ENCODE results near the gene EPS8. TPM values are rescaled to one million over a fixed set of nuclear protein-coding genes. Genes with fewer than 3 reads are reported as not detected.
"Not testable (repeated sequence)": the region's sequence is repeated elsewhere in the genome, so short reads cannot be mapped to it uniquely, and the experiment has no call there.

EPS8 gene
- total RNA-seq, 4 donors from 2014 or later: 26.1 to 43.2 (median 32.3) TPM

DNA sequence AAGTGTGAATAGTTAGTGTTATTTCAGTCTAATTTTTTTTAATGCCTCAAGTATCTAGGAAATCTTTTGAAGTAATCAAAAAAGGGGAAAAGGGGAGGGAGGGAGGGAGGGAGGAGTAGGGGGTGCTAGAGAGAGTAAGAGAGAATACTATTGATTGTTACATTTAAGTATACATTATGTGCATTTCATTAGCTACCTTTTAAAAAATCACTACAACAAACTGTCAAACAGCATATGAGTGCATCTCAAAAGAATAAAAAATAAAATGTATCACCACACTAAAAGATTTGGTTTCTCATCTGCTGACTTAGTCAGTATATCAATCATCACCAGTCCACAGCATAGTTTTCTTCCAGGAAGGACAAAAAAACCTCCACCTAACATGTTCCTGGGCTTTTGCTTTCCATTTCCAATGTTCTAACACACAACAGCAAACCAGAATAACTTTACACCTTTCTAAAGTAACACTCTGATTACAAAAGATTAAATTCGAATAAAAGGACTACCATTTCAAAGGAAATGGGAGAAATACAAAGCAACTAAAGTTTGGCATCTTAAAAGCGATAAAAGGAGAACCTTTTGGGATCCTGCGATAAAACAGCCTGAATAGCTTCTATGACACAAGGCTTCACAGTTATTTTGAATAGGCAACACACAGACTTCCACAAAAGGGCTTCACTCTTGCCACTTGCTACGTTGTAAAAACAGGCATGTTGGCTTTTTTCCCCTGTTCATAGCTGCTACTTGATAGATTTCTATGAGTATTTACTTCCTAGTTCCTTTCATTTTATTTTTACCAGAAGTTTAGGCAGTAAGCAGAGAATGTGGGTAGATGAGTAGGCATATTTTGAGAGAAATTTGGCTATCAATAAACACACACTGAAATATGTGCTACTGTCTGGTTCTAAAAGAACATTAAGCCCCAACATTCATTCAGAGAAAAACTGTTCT, 160.9 kb downstream of the EPS8 start:
- 54 to 59% methylated on average over 4 of the region's 4 CpGs for WGBS, 2 donors
- no peak overlapping the region for H3K4me3 ChIP-seq (ENCODE audit: low read depth, poor library complexity, severe bottlenecking)
- intact Hi-C loops (cut with DNase I; ENCODE audit: low total_unique reads): no loop called here
- DNase-seq (ENCODE audit: low spot score in 2 of 2): no peak
- no peak for TF ChIP-seq POLR2A (IDR thresholded peaks at IDR 0.05)
- TF ChIP-seq, protein P1, sequence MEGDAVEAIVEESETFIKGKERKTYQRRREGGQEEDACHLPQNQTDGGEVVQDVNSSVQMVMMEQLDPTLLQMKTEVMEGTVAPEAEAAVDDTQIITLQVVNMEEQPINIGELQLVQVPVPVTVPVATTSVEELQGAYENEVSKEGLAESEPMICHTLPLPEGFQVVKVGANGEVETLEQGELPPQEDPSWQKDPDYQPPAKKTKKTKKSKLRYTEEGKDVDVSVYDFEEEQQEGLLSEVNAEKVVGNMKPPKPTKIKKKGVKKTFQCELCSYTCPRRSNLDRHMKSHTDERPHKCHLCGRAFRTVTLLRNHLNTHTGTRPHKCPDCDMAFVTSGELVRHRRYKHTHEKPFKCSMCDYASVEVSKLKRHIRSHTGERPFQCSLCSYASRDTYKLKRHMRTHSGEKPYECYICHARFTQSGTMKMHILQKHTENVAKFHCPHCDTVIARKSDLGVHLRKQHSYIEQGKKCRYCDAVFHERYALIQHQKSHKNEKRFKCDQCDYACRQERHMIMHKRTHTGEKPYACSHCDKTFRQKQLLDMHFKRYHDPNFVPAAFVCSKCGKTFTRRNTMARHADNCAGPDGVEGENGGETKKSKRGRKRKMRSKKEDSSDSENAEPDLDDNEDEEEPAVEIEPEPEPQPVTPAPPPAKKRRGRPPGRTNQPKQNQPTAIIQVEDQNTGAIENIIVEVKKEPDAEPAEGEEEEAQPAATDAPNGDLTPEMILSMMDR (IDR thresholded peaks at IDR 0.05): no peak

DNA sequence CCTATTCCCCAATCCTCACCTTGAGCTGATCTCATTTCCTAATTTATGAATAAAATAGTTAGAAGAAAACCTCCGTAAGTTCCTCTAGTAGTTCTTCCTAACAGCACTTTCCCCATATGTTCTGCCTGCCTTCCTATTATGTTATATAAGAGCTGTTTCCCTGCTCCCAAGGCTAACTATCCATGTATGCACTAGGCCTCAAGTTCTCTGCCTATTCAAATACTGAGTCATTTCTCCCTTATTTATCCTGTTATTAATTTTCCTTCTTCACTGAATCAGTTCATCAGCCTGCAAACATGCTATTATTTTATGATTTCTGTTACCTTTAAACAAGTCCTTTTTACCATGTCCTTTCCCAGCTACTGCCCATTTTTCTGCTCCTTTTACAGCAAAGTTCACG, 164.1 kb downstream of the EPS8 start:
- TF ChIP-seq POLR2A (IDR thresholded peaks at IDR 0.05): no peak
- TF ChIP-seq, protein P1 (IDR thresholded peaks at IDR 0.05): no peak
- intact Hi-C loops (cut with DNase I; ENCODE audit: low total_unique reads): no loop called here
- WGBS, 2 donors: 95 to 96% methylated on average over 2 of the region's 2 CpGs
- DNase-seq (ENCODE audit: low spot score in 2 of 2): no peak
- no peak overlapping the region for H3K4me3 ChIP-seq (ENCODE audit: low read depth, poor library complexity, severe bottlenecking)

DNA sequence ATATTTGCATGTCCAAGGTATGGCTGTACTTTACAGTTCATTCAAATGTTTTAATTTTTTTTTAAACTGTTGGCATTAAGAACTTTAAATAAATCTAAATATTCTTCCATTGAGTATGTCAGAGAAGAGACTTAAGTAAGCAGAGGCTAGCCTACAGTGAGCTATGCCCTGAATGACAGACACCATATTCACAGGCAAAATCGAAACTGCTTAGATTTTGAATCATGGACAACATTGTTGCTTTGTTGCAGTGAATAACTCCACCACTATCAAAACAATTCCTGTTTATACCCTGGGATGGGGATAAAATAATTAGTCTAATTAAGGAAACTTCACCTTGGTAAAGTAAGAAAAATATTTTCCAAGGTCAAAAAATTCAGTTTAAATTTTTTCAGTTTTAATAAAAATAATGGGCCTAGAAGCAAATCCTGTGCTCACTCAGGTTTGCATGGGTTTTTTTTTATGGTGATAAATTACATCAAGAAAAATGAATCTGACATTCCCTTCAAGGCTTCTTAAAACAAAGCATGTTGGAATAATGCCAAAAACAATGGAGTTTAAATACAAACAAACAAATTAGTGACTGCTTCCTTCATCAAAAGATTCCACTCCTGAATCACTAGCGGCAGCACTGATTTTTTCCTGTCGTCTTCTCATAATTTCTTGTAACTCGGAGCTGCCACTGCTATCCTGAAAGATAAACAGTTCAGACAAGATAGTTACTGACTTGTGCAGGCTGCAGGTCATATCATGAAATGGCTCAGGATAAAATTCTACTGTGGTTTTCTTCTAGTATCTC, 168.2 kb downstream of the EPS8 start:
- DNase-seq (ENCODE audit: low spot score in 2 of 2): no peak
- TF ChIP-seq, protein P1 (IDR thresholded peaks at IDR 0.05): no peak
- no peak for TF ChIP-seq POLR2A (IDR thresholded peaks at IDR 0.05)
- 70 to 74% methylated on average over 4 of the region's 4 CpGs for WGBS, 2 donors
- intact Hi-C loops (cut with DNase I; ENCODE audit: low total_unique reads): no loop called here
- H3K4me3 ChIP-seq (ENCODE audit: low read depth, poor library complexity, severe bottlenecking): no peak overlapping the region

DNA sequence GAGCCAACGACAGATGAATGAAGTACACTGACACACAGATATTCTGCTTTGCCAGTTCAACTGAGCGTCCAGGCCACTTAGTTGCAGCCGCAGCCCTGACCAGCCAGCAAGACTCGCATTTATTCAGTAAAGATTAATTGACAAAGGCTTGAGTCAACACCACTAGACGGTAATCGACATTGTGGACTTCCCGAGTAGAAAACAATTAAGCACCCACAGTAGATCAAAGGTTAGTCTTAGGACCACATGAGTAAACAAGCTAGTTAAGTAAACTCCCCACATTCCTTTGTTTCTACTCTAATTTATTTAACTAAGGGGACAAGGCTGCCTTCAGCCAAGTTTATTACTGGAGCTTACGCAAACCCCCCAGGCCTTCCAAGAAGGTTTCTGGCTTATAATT, 172.7 kb downstream of the EPS8 start:
- DNase-seq (ENCODE audit: low spot score in 2 of 2); H3K4me3 ChIP-seq (ENCODE audit: low read depth, poor library complexity, severe bottlenecking); intact Hi-C loops (cut with DNase I; ENCODE audit: low total_unique reads): not testable (repeated sequence)
- WGBS, 2 donors: 94 to 99% methylated on average over 8 of the region's 8 CpGs

DNA sequence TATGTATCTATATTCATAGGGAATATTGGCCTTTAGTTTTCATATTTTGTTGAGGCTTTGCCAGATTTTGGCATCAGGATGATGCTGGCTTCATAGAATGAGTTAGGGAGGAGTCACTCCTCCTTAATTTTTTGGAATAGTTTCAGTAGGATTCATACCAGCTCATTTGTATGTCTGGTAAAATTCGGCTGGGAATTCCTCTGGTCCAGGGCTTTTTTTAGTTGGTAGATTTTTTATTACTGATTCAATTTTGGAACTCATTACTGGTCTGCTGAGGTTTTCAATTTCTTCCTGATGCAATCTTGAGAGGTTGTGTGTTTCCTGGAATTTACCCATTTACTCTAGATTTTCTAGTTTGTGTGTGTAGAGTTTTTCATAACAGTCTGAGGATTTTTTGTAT, 175.2 kb downstream of the EPS8 start:
- intact Hi-C loops (cut with DNase I; ENCODE audit: low total_unique reads): no loop called here
- WGBS, 2 donors: 21 to 35% methylated on average over 1 of the region's 1 CpG

More for the DNA sequence above, 175.2 kb downstream of the EPS8 start:
- no peak overlapping the region for H3K4me3 ChIP-seq (ENCODE audit: low read depth, poor library complexity, severe bottlenecking)
- no peak for TF ChIP-seq POLR2A (IDR thresholded peaks at IDR 0.05)
- TF ChIP-seq, protein P1 (IDR thresholded peaks at IDR 0.05): no peak
- no peak for DNase-seq (ENCODE audit: low spot score in 2 of 2)

All from lower leg skin (tissue), 4 donors.